ENCODE data around the gene RLN3.

The RLN3 gene

DNA sequence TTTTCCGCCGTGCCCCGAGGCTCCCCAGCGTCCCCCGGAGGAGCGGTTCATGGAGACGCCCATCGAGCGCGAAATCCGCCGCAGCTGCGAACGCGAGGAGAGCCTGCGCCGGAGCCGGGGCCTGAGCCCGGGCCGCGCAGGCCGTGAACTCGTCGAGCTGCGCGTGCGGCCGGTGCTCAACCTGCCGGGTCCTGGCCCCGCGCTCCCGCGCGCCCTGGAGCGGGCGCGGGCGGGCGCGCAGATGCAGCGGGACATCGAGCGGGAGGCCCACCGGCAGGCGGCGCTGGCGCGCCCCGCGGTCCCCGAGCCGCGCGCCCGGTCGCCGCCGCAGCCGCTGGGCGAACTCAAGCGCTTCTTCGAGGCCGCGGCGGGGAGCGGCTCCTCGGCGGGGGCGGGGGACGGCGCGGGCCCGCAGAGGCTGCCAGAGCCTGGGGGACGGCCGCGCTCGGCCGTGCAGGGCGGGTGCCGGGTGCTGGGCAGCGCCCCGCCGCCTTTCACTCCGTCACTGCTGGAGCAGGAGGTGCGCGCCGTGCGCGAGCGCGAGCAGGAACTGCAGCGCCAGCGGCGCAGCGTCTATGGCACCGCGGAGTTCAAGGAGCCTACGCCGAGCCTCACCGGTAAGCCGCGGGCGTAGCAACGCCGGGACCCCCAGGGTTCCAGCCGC, 45.4 kb downstream of the RLN3 start:
- H3K36me3 ChIP-seq (ENCODE audit: control insufficient read depth in 1 of 2, insufficient read depth in 2 of 2, low read depth in 1 of 2, low read length in 2 of 2): no peaks in the 10 kb centered on the region
- H3K4me3 ChIP-seq (ENCODE audit: insufficient read depth in 1 of 2, low read depth in 1 of 2, low read length in 2 of 2): peak overlapping the region; percentile 69 to 93
- H4K8ac ChIP-seq (ENCODE audit: low read length): peak overlapping the region; percentile 72
- peaks cover 29% of the 10 kb centered on the region for H3K4me1 ChIP-seq (ENCODE audit: control insufficient read depth, insufficient read depth, low read depth, low read length)
- peak overlapping the region; percentile 95 for H3K4me2 ChIP-seq (ENCODE audit: low read length, poor library complexity, severe bottlenecking)
- peaks cover 3% of the 10 kb centered on the region for H3K79me1 ChIP-seq (replicated peaks; ENCODE audit: low read length, poor library complexity, severe bottlenecking)
- H3K9ac ChIP-seq (ENCODE audit: low read length): peak overlapping the region; percentile 90
- no peaks in the 10 kb centered on the region for H3K9me3 ChIP-seq (ENCODE audit: control insufficient read depth, low read length)
- H2BK120ac ChIP-seq (ENCODE audit: low read depth, low read length): no peak overlapping the region
- DNase-seq: peak; percentile 75
- peak overlapping the region; percentile 47 for H2AFZ ChIP-seq (ENCODE audit: low read depth, low read length)
- H3K23ac ChIP-seq (ENCODE audit: low read length in 2 of 2): no peak overlapping the region
- peaks cover 0 to 3% of the 10 kb centered on the region in 2 experiments for H3K27me3 ChIP-seq (ENCODE audit: control insufficient read depth in 1 of 2, insufficient read depth in 1 of 2, low read length in 2 of 2)
- no peak overlapping the region for H2BK15ac ChIP-seq (ENCODE audit: low read depth, poor library complexity, severe bottlenecking)
- H3K18ac ChIP-seq (ENCODE audit: low read depth in 1 of 2, low read length in 2 of 2): peak overlapping the region in 1 of 2 experiments; percentile 61
- H2AK5ac ChIP-seq (ENCODE audit: low read length, severe bottlenecking): no peak overlapping the region
- no peak overlapping the region for H3K27ac ChIP-seq (ENCODE audit: low read length, poor library complexity, severe bottlenecking)
- H3K4ac ChIP-seq (ENCODE audit: low read depth in 1 of 2, low read length in 2 of 2): no peak overlapping the region
- H3K14ac ChIP-seq (ENCODE audit: low read length in 2 of 2): peak overlapping the region in 1 of 2 experiments; percentile 23
- H4K91ac ChIP-seq (ENCODE audit: low read length): peak overlapping the region; percentile 40
- H2BK12ac ChIP-seq (ENCODE audit: low read length in 2 of 2): no peak overlapping the region
- under 1% methylated on average over 48 of the region's 106 CpGs for WGBS
- no peak overlapping the region for H2BK5ac ChIP-seq (ENCODE audit: low read depth, low read length, poor library complexity, severe bottlenecking)

- Histone ChIP-seq H3K4me3 (ENCODE audit: insufficient read depth in 1 of 2, low read depth in 1 of 2, low read length in 2 of 2) (peak overlapping the region; percentile 69 to 93), H2BK5ac (ENCODE audit: low read depth, low read length, poor library complexity, severe bottlenecking) (no peak overlapping the region), H2AFZ (ENCODE audit: low read depth, low read length) (peak overlapping the region; percentile 47), H3K4me1 (ENCODE audit: control insufficient read depth, insufficient read depth, low read depth, low read length) (peaks cover 29% of the 10 kb centered on the region), H3K9me3 (ENCODE audit: control insufficient read depth, low read length) (no peaks in the 10 kb centered on the region), H3K4me2 (ENCODE audit: low read length, poor library complexity, severe bottlenecking) (peak overlapping the region; percentile 95), H2BK12ac (ENCODE audit: low read length in 2 of 2) (peak overlapping the region in 1 of 2 experiments; percentile 38), H2BK15ac (ENCODE audit: low read depth, poor library complexity, severe bottlenecking) (peak overlapping the region; percentile 18), H3K14ac (ENCODE audit: low read length in 2 of 2) (peak overlapping the region in 1 of 2 experiments; percentile 23), H2AK5ac (ENCODE audit: low read length, severe bottlenecking) (no peak overlapping the region), H3K9ac (ENCODE audit: low read length) (peak overlapping the region; percentile 90), H3K79me1 (replicated peaks; ENCODE audit: low read length, poor library complexity, severe bottlenecking) (peaks cover 3% of the 10 kb centered on the region), H3K27me3 (ENCODE audit: control insufficient read depth in 1 of 2, insufficient read depth in 1 of 2, low read length in 2 of 2) (peaks cover 0 to 3% of the 10 kb centered on the region in 2 experiments), H3K4ac (ENCODE audit: low read depth in 1 of 2, low read length in 2 of 2) (peak overlapping the region in 1 of 2 experiments; percentile 11), H3K36me3 (ENCODE audit: control insufficient read depth in 1 of 2, insufficient read depth in 2 of 2, low read depth in 1 of 2, low read length in 2 of 2) (no peaks in the 10 kb centered on the region), H2BK120ac (ENCODE audit: low read depth, low read length) (no peak overlapping the region), H3K27ac (ENCODE audit: low read length, poor library complexity, severe bottlenecking) (no peak overlapping the region), H3K23ac (ENCODE audit: low read length in 2 of 2) (peak overlapping the region in 1 of 2 experiments; percentile 40), H3K18ac (ENCODE audit: low read depth in 1 of 2, low read length in 2 of 2) (peak overlapping the region in 1 of 2 experiments; percentile 4), H4K91ac (ENCODE audit: low read length) (no peak overlapping the region), H4K8ac (ENCODE audit: low read length) (peak overlapping the region; percentile 35)
- 14% methylated on average over 42 of the region's 44 CpGs for WGBS
- peak; percentile 63 for DNase-seq
These were observed 46.2 kb downstream of the RLN3 start for GRCh38 chr19:14073925-14074838.

- no peak overlapping the region for H3K4me2 ChIP-seq (ENCODE audit: low read length, poor library complexity, severe bottlenecking)
- WGBS: 67% methylated on average over 1 of the region's 2 CpGs
These were observed 50.5 kb downstream of the RLN3 start for GRCh38 chr19:14078411-14078810.

More at GRCh38 chr19:14078411-14078810, 50.5 kb downstream of the RLN3 start:
- Histone ChIP-seq H3K27ac (ENCODE audit: low read length, poor library complexity, severe bottlenecking) (no peak overlapping the region), H2AK5ac (ENCODE audit: low read length, severe bottlenecking) (no peak overlapping the region), H2BK15ac (ENCODE audit: low read depth, poor library complexity, severe bottlenecking) (no peak overlapping the region), H2BK12ac (ENCODE audit: low read length in 2 of 2) (no peak overlapping the region), H2BK120ac (ENCODE audit: low read depth, low read length) (no peak overlapping the region), H4K91ac (ENCODE audit: low read length) (no peak overlapping the region), H3K4ac (ENCODE audit: low read depth in 1 of 2, low read length in 2 of 2) (no peak overlapping the region), H2AFZ (ENCODE audit: low read depth, low read length) (no peak overlapping the region), H3K18ac (ENCODE audit: low read depth in 1 of 2, low read length in 2 of 2) (no peak overlapping the region), H3K9me3 (ENCODE audit: control insufficient read depth, low read length) (no peaks in the 10 kb centered on the region), H3K79me1 (replicated peaks; ENCODE audit: low read length, poor library complexity, severe bottlenecking) (peaks cover 11% of the 10 kb centered on the region), H3K14ac (ENCODE audit: low read length in 2 of 2) (no peak overlapping the region), H3K4me1 (ENCODE audit: control insufficient read depth, insufficient read depth, low read depth, low read length) (peaks cover 17% of the 10 kb centered on the region), H3K36me3 (ENCODE audit: control insufficient read depth in 1 of 2, insufficient read depth in 2 of 2, low read depth in 1 of 2, low read length in 2 of 2) (peaks cover 0 to 3% of the 10 kb centered on the region in 2 experiments), H3K27me3 (ENCODE audit: control insufficient read depth in 1 of 2, insufficient read depth in 1 of 2, low read length in 2 of 2) (no peaks in the 10 kb centered on the region), H2BK5ac (ENCODE audit: low read depth, low read length, poor library complexity, severe bottlenecking) (no peak overlapping the region), H3K23ac (ENCODE audit: low read length in 2 of 2) (no peak overlapping the region), H3K9ac (ENCODE audit: low read length) (peak overlapping the region; percentile 81), H3K4me3 (ENCODE audit: insufficient read depth in 1 of 2, low read depth in 1 of 2, low read length in 2 of 2) (no peak overlapping the region), H4K8ac (ENCODE audit: low read length) (no peak overlapping the region)
- DNase-seq: no peak
